ENCODE measurements around the gene RRBP1.

The RRBP1 gene

GRCh38 chr20:17611540-17612286 is 70.3 kb downstream of the RRBP1 start:
- DNase-seq (ENCODE audit: low read depth in 2 of 2), result no peak

- DNase-seq (ENCODE audit: low read depth in 2 of 2), result no peak
Measured at GRCh38 chr20:17611290-17611539, 70.8 kb downstream of the RRBP1 start.

GRCh38 chr20:17610566-17611289 is 71.3 kb downstream of the RRBP1 start:
- no peak for DNase-seq (ENCODE audit: low read depth in 2 of 2)

- no peak for DNase-seq (ENCODE audit: low read depth in 2 of 2)
Measured at GRCh38 chr20:17609811-17610377, 72.1 kb downstream of the RRBP1 start.

GRCh38 chr20:17608701-17609497 is 73.1 kb downstream of the RRBP1 start:
- DNase-seq (ENCODE audit: low read depth in 2 of 2), result no peak

- DNase-seq (ENCODE audit: low read depth in 2 of 2), result no peak
Measured at GRCh38 chr20:17606001-17606400, 76.0 kb downstream of the RRBP1 start.

- no peak for DNase-seq (ENCODE audit: low read depth in 2 of 2)
Measured at GRCh38 chr20:17605131-17605660, 76.8 kb downstream of the RRBP1 start.

GRCh38 chr20:17602493-17602892 is 79.5 kb downstream of the RRBP1 start:
- DNase-seq (ENCODE audit: low read depth in 2 of 2), result no peak

- DNase-seq (ENCODE audit: low read depth in 2 of 2), result no peak
Measured at GRCh38 chr20:17601957-17602356, 80.1 kb downstream of the RRBP1 start.

- DNase-seq (ENCODE audit: low read depth in 2 of 2), result no peak
Measured at GRCh38 chr20:17598013-17598550, 84.0 kb downstream of the RRBP1 start.

- no peak for DNase-seq (ENCODE audit: low read depth in 2 of 2)
Measured at GRCh38 chr20:17595856-17596255, 86.2 kb downstream of the RRBP1 start.

- no peak for DNase-seq (ENCODE audit: low read depth in 2 of 2)
Measured at GRCh38 chr20:17594443-17594842, 87.6 kb downstream of the RRBP1 start.

- DNase-seq (ENCODE audit: low read depth in 2 of 2), result no peak
Measured at GRCh38 chr20:17593902-17594301, 88.1 kb downstream of the RRBP1 start.

- no peak for DNase-seq (ENCODE audit: low read depth in 2 of 2)
Measured at GRCh38 chr20:17590245-17590644, 91.8 kb downstream of the RRBP1 start.

- no peak for DNase-seq (ENCODE audit: low read depth in 2 of 2)
Measured at GRCh38 chr20:17589161-17589834, 92.7 kb downstream of the RRBP1 start.

- DNase-seq (ENCODE audit: low read depth in 2 of 2), result no peak
Measured at GRCh38 chr20:17587824-17588223, 94.2 kb downstream of the RRBP1 start.

- no peak for DNase-seq (ENCODE audit: low read depth in 2 of 2)
Measured at GRCh38 chr20:17587148-17587547, 94.9 kb downstream of the RRBP1 start.

GRCh38 chr20:17586250-17586649 is 95.8 kb downstream of the RRBP1 start:
- DNase-seq (ENCODE audit: low read depth in 2 of 2), result no peak

- DNase-seq (ENCODE audit: low read depth in 2 of 2), result no peak
Measured at GRCh38 chr20:17584689-17585088, 97.4 kb downstream of the RRBP1 start.

GRCh38 chr20:17583126-17583525 is 98.9 kb downstream of the RRBP1 start:
- DNase-seq (ENCODE audit: low read depth in 2 of 2), result no peak

GRCh38 chr20:17580895-17581294 is 101.1 kb downstream of the RRBP1 start:
- DNase-seq (ENCODE audit: low read depth in 2 of 2), result no peak

All from stimulated activated CD4-positive, alpha-beta T cell treated with anti-CD3 and anti-CD28 coated beads, Interleukin-12 subunit alpha, Interleukin-12 subunit beta, amount 100 ng/mL, for 24 hours (primary cell).